ENCODE measurements around the gene NFATC3. TPM values are rescaled to one million over a fixed set of nuclear protein-coding genes. Genes with fewer than 3 reads are reported as not detected.
A peak's percentile ranks its signal among the peaks of the same experiment; 100 is the strongest.

The NFATC3 gene
- total and polyA plus RNA-seq, 2 donors from 2014 or later = 15.0 to 37.7 TPM

GRCh38 chr16:68069511-68070248 lies 15.5 kb upstream of the NFATC3 start:
- peaks cover 0 to 14% (median 10%) of the 10 kb centered on the region in 3 donors for H3K36me3 ChIP-seq (ENCODE audit: control insufficient read depth in 2 of 3, insufficient read depth in 3 of 3, low read length in 3 of 3)
- DNase-seq (peak in 4 of 5 donors; percentile 47 to 84 (median 66)), FAIRE-seq (no peak)
- no peak for TF ChIP-seq CTCF (IDR thresholded peaks at IDR 0.05; ENCODE audit: borderline replicate concordance, extremely low read depth, insufficient read depth)
- no peak overlapping the region for H3K9ac ChIP-seq (ENCODE audit: low read length in 3 of 3)
- no peak overlapping the region for H3K27ac ChIP-seq (ENCODE audit: low read depth in 2 of 2, low read length in 2 of 2)
- no peaks in the 10 kb centered on the region for H3K27me3 ChIP-seq (ENCODE audit: control insufficient read depth, insufficient read depth, low read length)
- intact Hi-C loops (cut with DNase I) = no loop called here
- no peak overlapping the region for H3K4me3 ChIP-seq (ENCODE audit: low read length in 3 of 3)
- peaks cover 0 to 19% (median 14%) of the 10 kb centered on the region in 3 donors for H3K4me1 ChIP-seq (ENCODE audit: control insufficient read depth in 2 of 3, insufficient read depth in 2 of 3, low read depth in 1 of 3, low read length in 3 of 3)
- no peaks in the 10 kb centered on the region for H3K9me3 ChIP-seq (ENCODE audit: control insufficient read depth in 2 of 3, insufficient read depth in 1 of 3, low read length in 3 of 3)

- Histone ChIP-seq H3K4me1 (ENCODE audit: control insufficient read depth in 2 of 3, insufficient read depth in 2 of 3, low read depth in 1 of 3, low read length in 3 of 3) (peaks cover 0 to 16% (median 14%) of the 10 kb centered on the region in 3 donors), H3K27me3 (ENCODE audit: control insufficient read depth, insufficient read depth, low read length) (no peaks in the 10 kb centered on the region), H3K36me3 (ENCODE audit: control insufficient read depth in 2 of 3, insufficient read depth in 3 of 3, low read length in 3 of 3) (peaks cover 0 to 14% (median 10%) of the 10 kb centered on the region in 3 donors), H3K4me3 (ENCODE audit: low read length in 3 of 3) (no peak overlapping the region), H3K9ac (ENCODE audit: low read length in 3 of 3) (peak overlapping the region in 1 of 3 donors; percentile 40), H3K9me3 (ENCODE audit: control insufficient read depth in 2 of 3, insufficient read depth in 1 of 3, low read length in 3 of 3) (no peaks in the 10 kb centered on the region), H3K27ac (ENCODE audit: low read depth in 2 of 2, low read length in 2 of 2) (no peak overlapping the region)
- intact Hi-C loops (cut with DNase I) = no loop called here
- no peak for DNase-seq
- no peak for FAIRE-seq
- no peak for TF ChIP-seq CTCF (IDR thresholded peaks at IDR 0.05; ENCODE audit: borderline replicate concordance, extremely low read depth, insufficient read depth)
Measured at GRCh38 chr16:68070249-68070730, 14.9 kb upstream of the NFATC3 start.

- peak overlapping the region in 1 of 3 donors; percentile 40 for H3K9ac ChIP-seq (ENCODE audit: low read length in 3 of 3)
- H3K27me3 ChIP-seq (ENCODE audit: control insufficient read depth, insufficient read depth, low read length) = no peaks in the 10 kb centered on the region
- no peak for TF ChIP-seq CTCF (IDR thresholded peaks at IDR 0.05; ENCODE audit: borderline replicate concordance, extremely low read depth, insufficient read depth)
- no peak overlapping the region for H3K4me3 ChIP-seq (ENCODE audit: low read length in 3 of 3)
- peaks cover 0 to 14% (median 13%) of the 10 kb centered on the region in 3 donors for H3K4me1 ChIP-seq (ENCODE audit: control insufficient read depth in 2 of 3, insufficient read depth in 2 of 3, low read depth in 1 of 3, low read length in 3 of 3)
- no peaks in the 10 kb centered on the region for H3K9me3 ChIP-seq (ENCODE audit: control insufficient read depth in 2 of 3, insufficient read depth in 1 of 3, low read length in 3 of 3)
- DNase-seq (no peak), FAIRE-seq (no peak)
- H3K36me3 ChIP-seq (ENCODE audit: control insufficient read depth in 2 of 3, insufficient read depth in 3 of 3, low read length in 3 of 3) = peaks cover 0 to 13% (median 10%) of the 10 kb centered on the region in 3 donors
- H3K27ac ChIP-seq (ENCODE audit: low read depth in 2 of 2, low read length in 2 of 2) = no peak overlapping the region
- intact Hi-C loops (cut with DNase I) = no loop called here
Measured at GRCh38 chr16:68070806-68071517, 14.2 kb upstream of the NFATC3 start.

All from kidney (tissue), 14 donors.